GM23338 (cell line): ENCODE measurements around the gene VGLL2. TPM values are rescaled to one million over a fixed set of nuclear protein-coding genes. Genes with fewer than 3 reads are reported as not detected.

ENCODE experiments used
- ATAC-seq: fragments of 200-7000 bp; cut with Tn5 transposase; 3 replicates; pipeline ENCODE4 v1.9.1; 2020
- DNase-seq: peaks from one replicate; pipeline ENCODE4 v3.0.0-alpha.2; 2015; ENCODE audit warnings: low spot score
- H2AFZ ChIP-seq: fragments of 200-600 bp; sonication (generic); 2 replicates; pipeline ENCODE4 v1.8.0; 2016; ENCODE audit warnings: antibody characterized with exemption, mild to moderate bottlenecking, moderate library complexity
- H3F3A ChIP-seq: fragments of 200-600 bp; sonication (generic); replicated peaks from 2 replicates; pipeline ENCODE4 v1.8.0; 2017; ENCODE audit warnings: antibody characterized with exemption, mixed run types, low read depth
- H3K27ac ChIP-seq: fragments of 200-600 bp; sonication (generic); 2 replicates; pipeline ENCODE4 v1.6.1; 2016; ENCODE audit warnings: low read depth
- H3K27me3 ChIP-seq: fragments of 200-600 bp; sonication (generic); 2 replicates; pipeline ENCODE4 v1.8.0; 2016; ENCODE audit warnings: mild to moderate bottlenecking, mixed run types, moderate library complexity; ENCODE audit not compliant: insufficient read depth
- H3K36me3 ChIP-seq: fragments of 200-600 bp; sonication (generic); 2 replicates; pipeline ENCODE4 v1.8.0; 2016; ENCODE audit warnings: mild to moderate bottlenecking; ENCODE audit not compliant: insufficient read depth
- H3K4me1 ChIP-seq: fragments of 200-600 bp; sonication (generic); 2 replicates; pipeline ENCODE4 v1.8.0; 2016; ENCODE audit warnings: mild to moderate bottlenecking, moderate library complexity; ENCODE audit not compliant: insufficient read depth
- H3K4me2 ChIP-seq: fragments of 200-600 bp; sonication (generic); 2 replicates; pipeline ENCODE4 v1.7.1; 2017; ENCODE audit warnings: mixed run types
- H3K4me3 ChIP-seq: fragments of 200-600 bp; sonication (generic); 2 replicates; pipeline ENCODE4 v1.6.1; 2016; ENCODE audit warnings: mixed run types
- H3K79me2 ChIP-seq: fragments of 200-600 bp; sonication (generic); replicated peaks from 2 replicates; pipeline ENCODE4 v1.8.0; 2017; ENCODE audit warnings: mild to moderate bottlenecking; ENCODE audit not compliant: insufficient read depth
- H3K9me2 ChIP-seq: fragments of 200-600 bp; sonication (generic); 2 replicates; pipeline ENCODE4 v1.8.0; 2017; ENCODE audit not compliant: insufficient read depth
- H4K20me1 ChIP-seq: fragments of 200-600 bp; sonication (generic); replicated peaks from 2 replicates; pipeline ENCODE4 v1.8.0; 2017; ENCODE audit warnings: mild to moderate bottlenecking; ENCODE audit not compliant: insufficient read depth
- H3K27ac Mint-ChIP-seq: 2 replicates; pipeline ENCODE4 v1.8.0; 2020; ENCODE audit warnings: inconsistent platforms, mild to moderate bottlenecking, moderate library complexity, mixed read lengths
- H3K27me3 Mint-ChIP-seq: 3 replicates; pipeline ENCODE4 v1.8.0; 2022; ENCODE audit warnings: low read depth, mild to moderate bottlenecking, moderate library complexity, mixed read lengths, inconsistent platforms; ENCODE audit not compliant: insufficient read depth, poor library complexity
- H3K36me3 Mint-ChIP-seq: 3 replicates; pipeline ENCODE4 v1.8.0; 2021; ENCODE audit warnings: low read depth, mild to moderate bottlenecking, inconsistent platforms, moderate library complexity, mixed read lengths
- H3K4me1 Mint-ChIP-seq: 3 replicates; pipeline ENCODE4 v1.8.0; 2020; ENCODE audit warnings: mild to moderate bottlenecking, inconsistent platforms, mixed read lengths
- H3K4me3 Mint-ChIP-seq: 3 replicates; pipeline ENCODE4 v1.8.0; 2021; ENCODE audit warnings: moderate library complexity, mild to moderate bottlenecking, inconsistent platforms, mixed read lengths
- H3K9me3 Mint-ChIP-seq: 3 replicates; pipeline ENCODE4 v1.8.0; 2020; ENCODE audit warnings: moderate library complexity, mild to moderate bottlenecking, inconsistent platforms, mixed read lengths
- CREB1 ChIP-seq: fragments of 250-450 bp; sonication (Bioruptor Pico); IDR thresholded peaks from 2 replicates; pipeline ENCODE4 v1.5.0; 2020; ENCODE audit warnings: low read depth, mild to moderate bottlenecking, moderate library complexity
- EZH2 ChIP-seq: fragments of 200-600 bp; sonication (generic); IDR thresholded peaks from one replicate; pipeline ENCODE4 v1.8.0; 2017; ENCODE audit warnings: antibody characterized with exemption, mild to moderate bottlenecking, low read depth; ENCODE audit not compliant: unreplicated experiment
- EZH2phosphoT487 ChIP-seq: fragments of 200-600 bp; sonication (generic); IDR thresholded peaks from one replicate; pipeline ENCODE4 v1.8.1; 2018; ENCODE audit warnings: antibody characterized with exemption; ENCODE audit not compliant: unreplicated experiment
- JUNB ChIP-seq: IDR thresholded peaks from one replicate; pipeline ENCODE4 v1.6.1; 2016; ENCODE audit warnings: antibody characterized with exemption; ENCODE audit not compliant: unreplicated experiment
- NANOG ChIP-seq: IDR thresholded peaks from 2 replicates; pipeline ENCODE4 v1.6.1; 2016; ENCODE audit warnings: antibody characterized with exemption, borderline replicate concordance
- POLR2AphosphoS5 ChIP-seq: IDR thresholded peaks from 2 replicates; pipeline ENCODE4 v1.6.1; 2016; ENCODE audit warnings: antibody characterized with exemption, low read depth
- STAT1 ChIP-seq: IDR thresholded peaks from one replicate; pipeline ENCODE4 v1.6.1; 2016; ENCODE audit warnings: antibody characterized with exemption; ENCODE audit not compliant: unreplicated experiment
- ZNF114 ChIP-seq: fragments of 250-450 bp; sonication (Bioruptor Pico); IDR thresholded peaks from 2 replicates; pipeline ENCODE4 v1.5.0; 2020; ENCODE audit warnings: mild to moderate bottlenecking, moderate library complexity
- ZNF331 ChIP-seq: fragments of 250-450 bp; sonication (Bioruptor Pico); IDR thresholded peaks from 2 replicates; pipeline ENCODE4 v1.5.0; 2020; ENCODE audit warnings: low read depth, mild to moderate bottlenecking, moderate library complexity
- polyA plus RNA-seq: library from polyadenylated mRNA; unstranded; fragments of >200 nt; fragmentation: Nextera tagmentation; extraction: Ambion mirVana; gene quantifications from 2 replicates; pipeline ENCODE4 v1.2.1, GENCODE V29; 2016
- total RNA-seq: library from RNA; depleted of rRNA; stranded (reverse); fragments of >200 nt; shearing (Covaris generic); gene quantifications from 2 replicates; pipeline ENCODE4 v1.2.3, GENCODE V29; 2014
- TF ChIP-seq, protein P1 (sequence below): IDR thresholded peaks from one replicate; pipeline ENCODE4 v1.6.1; 2018; ENCODE audit warnings: antibody characterized with exemption; ENCODE audit not compliant: unreplicated experiment
- TF ChIP-seq, protein P2 (sequence below), 2 experiments: fragments of 200-600 bp in 1 of 2; sonication (generic) in 1 of 2; conservative IDR thresholded peaks; 2 replicates each; pipeline versions ENCODE4 v1.5.1 to v1.6.1; 2016 to 2017; ENCODE audit warnings: antibody characterized with exemption in 2 of 2, low read depth in 2 of 2, mild to moderate bottlenecking in 2 of 2, moderate library complexity in 1 of 2

Gene VGLL2
- total and polyA plus RNA-seq, 2 experiments from 2014 or later = not detected

GRCh38 chr6:117298941-117299340 lies 33.6 kb downstream of the VGLL2 start (continued):
- TF ChIP-seq, protein P1, sequence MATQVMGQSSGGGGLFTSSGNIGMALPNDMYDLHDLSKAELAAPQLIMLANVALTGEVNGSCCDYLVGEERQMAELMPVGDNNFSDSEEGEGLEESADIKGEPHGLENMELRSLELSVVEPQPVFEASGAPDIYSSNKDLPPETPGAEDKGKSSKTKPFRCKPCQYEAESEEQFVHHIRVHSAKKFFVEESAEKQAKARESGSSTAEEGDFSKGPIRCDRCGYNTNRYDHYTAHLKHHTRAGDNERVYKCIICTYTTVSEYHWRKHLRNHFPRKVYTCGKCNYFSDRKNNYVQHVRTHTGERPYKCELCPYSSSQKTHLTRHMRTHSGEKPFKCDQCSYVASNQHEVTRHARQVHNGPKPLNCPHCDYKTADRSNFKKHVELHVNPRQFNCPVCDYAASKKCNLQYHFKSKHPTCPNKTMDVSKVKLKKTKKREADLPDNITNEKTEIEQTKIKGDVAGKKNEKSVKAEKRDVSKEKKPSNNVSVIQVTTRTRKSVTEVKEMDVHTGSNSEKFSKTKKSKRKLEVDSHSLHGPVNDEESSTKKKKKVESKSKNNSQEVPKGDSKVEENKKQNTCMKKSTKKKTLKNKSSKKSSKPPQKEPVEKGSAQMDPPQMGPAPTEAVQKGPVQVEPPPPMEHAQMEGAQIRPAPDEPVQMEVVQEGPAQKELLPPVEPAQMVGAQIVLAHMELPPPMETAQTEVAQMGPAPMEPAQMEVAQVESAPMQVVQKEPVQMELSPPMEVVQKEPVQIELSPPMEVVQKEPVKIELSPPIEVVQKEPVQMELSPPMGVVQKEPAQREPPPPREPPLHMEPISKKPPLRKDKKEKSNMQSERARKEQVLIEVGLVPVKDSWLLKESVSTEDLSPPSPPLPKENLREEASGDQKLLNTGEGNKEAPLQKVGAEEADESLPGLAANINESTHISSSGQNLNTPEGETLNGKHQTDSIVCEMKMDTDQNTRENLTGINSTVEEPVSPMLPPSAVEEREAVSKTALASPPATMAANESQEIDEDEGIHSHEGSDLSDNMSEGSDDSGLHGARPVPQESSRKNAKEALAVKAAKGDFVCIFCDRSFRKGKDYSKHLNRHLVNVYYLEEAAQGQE = no peak
- no peak for TF ChIP-seq ZNF114 (CRISPR knock-in tag)

DNA sequence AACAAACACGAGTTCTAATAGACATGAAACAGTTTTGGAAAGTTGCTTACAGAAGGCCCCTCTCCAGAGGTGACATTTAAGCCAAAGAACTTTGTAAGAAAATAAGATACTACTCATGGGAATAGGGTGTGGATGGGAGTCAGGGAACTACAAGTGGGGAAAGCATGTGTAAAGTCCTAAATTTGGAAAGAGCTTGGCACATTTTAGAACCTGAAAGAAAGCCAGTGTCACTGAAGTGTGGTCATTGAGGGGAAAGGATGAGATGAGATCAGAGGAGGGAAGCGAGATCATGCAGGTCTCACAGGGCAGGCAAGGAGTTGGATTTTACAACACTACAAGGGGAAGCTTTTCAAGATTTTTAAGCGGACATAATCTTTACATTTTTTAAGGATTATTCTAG lies 38.0 kb downstream of the VGLL2 start:
- no peak overlapping the region for H3K4me3 ChIP-seq
- H3K9me3 Mint-ChIP-seq = no peaks in the 10 kb centered on the region
- H3K36me3 Mint-ChIP-seq = no peaks in the 10 kb centered on the region
- no peak overlapping the region for H2AFZ ChIP-seq
- H3K79me2 ChIP-seq = no peaks in the 10 kb centered on the region
- H3K4me2 ChIP-seq = no peak overlapping the region
- H3K36me3 ChIP-seq = no peaks in the 10 kb centered on the region
- H3K27me3 ChIP-seq = no peaks in the 10 kb centered on the region
- H3K4me1 Mint-ChIP-seq = no peaks in the 10 kb centered on the region
- DNase-seq (no peak), ATAC-seq (no peak)
- H3K27ac Mint-ChIP-seq = no peak overlapping the region
- H3K4me1 ChIP-seq = no peaks in the 10 kb centered on the region
- H3K27me3 Mint-ChIP-seq = no peaks in the 10 kb centered on the region
- no peaks in the 10 kb centered on the region for H4K20me1 ChIP-seq
- no peaks in the 10 kb centered on the region for H3K9me2 ChIP-seq
- H3K4me3 Mint-ChIP-seq = no peak overlapping the region
- no peak overlapping the region for H3K27ac ChIP-seq
- no peaks in the 10 kb centered on the region for H3F3A ChIP-seq
- TF ChIP-seq POLR2AphosphoS5 (no peak), NANOG (no peak), ZNF114 (CRISPR knock-in tag) (no peak), STAT1 (no peak), CREB1 (no peak), EZH2phosphoT487 (no peak), ZNF331 (CRISPR knock-in tag) (no peak), JUNB (no peak), EZH2 (no peak)
- TF ChIP-seq, protein P2, sequence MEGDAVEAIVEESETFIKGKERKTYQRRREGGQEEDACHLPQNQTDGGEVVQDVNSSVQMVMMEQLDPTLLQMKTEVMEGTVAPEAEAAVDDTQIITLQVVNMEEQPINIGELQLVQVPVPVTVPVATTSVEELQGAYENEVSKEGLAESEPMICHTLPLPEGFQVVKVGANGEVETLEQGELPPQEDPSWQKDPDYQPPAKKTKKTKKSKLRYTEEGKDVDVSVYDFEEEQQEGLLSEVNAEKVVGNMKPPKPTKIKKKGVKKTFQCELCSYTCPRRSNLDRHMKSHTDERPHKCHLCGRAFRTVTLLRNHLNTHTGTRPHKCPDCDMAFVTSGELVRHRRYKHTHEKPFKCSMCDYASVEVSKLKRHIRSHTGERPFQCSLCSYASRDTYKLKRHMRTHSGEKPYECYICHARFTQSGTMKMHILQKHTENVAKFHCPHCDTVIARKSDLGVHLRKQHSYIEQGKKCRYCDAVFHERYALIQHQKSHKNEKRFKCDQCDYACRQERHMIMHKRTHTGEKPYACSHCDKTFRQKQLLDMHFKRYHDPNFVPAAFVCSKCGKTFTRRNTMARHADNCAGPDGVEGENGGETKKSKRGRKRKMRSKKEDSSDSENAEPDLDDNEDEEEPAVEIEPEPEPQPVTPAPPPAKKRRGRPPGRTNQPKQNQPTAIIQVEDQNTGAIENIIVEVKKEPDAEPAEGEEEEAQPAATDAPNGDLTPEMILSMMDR (conservative IDR thresholded peaks at IDR 0.05; ENCODE audit: low read depth in 2 of 2) = no peak
- TF ChIP-seq, protein P1 = no peak
